Activated gamma-delta T cell treated with anti-CD3 and anti-CD28 coated beads, Interleukin-2, amount 50 U/mL, for 16 hours (primary cell): ENCODE data around the gene SLC48A1.

ENCODE experiments used
- DNase-seq: peaks from one replicate; pipeline ENCODE4 v3.0.0-alpha.2; 2020; ENCODE audit warnings: low read depth

The SLC48A1 gene

DNA sequence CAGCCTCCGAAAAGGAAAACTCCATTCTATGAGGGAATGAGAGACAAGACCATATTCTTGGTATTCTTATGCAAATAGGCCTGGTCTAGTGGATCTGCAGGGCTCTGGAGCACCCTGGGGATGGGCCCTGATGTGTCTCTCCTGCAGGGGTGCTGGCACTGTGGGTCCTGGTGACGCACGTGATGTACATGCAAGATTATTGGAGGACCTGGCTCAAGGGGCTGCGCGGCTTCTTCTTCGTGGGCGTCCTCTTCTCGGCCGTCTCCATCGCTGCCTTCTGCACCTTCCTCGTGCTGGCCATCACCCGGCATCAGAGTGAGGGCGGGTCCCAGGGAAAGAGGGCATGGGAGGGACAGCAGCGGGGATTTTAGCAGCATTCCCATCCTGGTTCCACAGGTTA lies 5.8 kb downstream of the SLC48A1 start:
- no peak for DNase-seq

DNA sequence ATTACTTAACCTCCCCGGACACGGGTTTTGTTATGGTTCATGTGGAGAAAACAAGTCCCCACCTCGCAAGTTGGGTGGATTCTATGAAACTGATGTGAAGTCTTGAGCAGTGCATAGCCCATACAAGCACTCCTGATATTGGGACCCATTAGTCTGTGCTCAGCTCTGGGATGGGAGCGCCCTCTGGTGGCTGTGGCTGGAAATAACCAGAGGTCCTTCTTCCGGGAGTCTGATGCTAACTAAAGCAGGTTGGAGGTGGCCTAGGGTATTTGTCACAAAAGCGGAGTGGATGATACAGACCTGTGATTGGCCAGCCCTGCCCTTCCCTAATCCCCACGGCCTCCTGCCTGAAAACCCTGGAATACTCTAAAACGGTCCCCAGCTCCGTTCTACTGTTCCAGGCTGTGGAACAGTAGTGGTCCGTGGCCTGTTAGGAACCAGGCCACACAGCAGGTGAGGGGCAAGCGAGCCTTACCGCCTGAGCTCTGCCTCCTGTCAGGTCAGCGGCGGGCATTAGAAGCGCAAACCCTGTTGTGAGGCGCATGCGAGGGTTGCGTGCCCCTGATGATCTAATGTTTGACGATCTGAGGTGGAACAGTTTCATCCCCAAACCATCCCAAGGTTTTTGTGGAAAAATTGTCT lies 6.4 kb downstream of the SLC48A1 start:
- DNase-seq, result peak; percentile 93

DNA sequence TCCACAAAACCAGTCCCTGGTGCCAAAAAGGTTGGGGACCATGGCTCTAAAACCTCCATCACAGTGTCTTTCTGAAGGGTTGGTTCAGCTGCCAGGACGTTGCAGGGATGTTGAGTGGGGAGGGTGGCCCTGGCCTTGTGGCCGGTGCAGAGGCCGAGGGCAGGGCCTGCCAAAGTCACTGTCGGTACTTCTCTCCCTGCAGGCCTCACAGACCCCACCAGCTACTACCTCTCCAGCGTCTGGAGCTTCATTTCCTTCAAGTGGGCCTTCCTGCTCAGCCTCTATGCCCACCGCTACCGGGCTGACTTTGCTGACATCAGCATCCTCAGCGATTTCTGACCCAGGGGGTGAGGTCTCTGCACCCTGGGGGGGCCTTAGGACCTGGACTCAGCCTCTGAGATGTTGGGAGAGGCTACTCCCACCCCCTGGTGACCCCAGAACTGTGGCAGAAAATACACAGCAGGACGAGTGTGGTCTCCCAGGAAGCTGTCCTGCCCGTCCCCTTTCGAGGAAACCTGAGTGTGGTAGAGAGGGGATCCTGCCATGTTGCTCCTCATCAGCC lies 7.0 kb downstream of the SLC48A1 start:
- no peak for DNase-seq

DNA sequence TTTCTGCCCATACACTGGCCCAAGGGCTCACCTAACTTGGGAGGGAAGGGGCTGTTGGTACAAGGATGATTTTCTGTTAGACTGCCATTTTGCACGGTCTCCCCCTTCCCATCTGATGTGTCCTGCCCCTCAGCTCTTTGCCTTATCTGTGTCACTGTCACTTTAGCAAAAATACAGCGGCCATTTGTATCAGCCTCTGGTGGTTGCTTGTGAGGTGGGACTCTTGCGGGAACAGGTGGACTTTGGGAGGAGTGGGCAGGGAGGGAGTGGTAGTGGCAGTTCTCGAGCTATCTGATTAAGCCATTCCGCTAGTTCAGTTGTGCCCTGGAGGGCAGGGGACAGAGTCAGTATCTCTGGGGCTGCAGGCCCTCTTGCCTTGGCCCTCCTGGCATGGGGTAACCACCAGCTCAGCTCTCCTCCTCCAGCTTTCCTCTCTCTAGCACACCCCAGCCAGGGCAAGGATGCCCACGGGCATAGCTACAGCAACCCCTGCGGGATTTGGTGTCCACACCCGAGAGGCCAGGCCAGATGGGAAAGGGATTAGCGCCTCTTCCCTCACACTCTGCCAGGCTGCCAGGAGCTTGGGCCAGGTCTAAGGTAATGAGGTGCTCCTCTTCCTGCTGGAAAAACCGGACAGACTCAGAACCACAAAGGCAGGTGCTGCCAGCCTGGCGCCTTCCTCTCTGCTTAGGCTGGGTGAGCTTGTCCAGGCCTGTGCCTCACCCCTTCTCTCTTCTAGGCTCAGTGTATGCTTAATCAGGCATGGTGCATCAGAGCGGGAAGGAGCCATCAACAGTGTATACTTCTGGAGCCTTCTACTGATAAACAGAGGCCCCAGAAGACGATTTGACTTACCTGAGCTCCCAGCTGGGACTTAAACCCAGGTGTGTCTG lies 8.7 kb downstream of the SLC48A1 start:
- DNase-seq, result no peak

DNA sequence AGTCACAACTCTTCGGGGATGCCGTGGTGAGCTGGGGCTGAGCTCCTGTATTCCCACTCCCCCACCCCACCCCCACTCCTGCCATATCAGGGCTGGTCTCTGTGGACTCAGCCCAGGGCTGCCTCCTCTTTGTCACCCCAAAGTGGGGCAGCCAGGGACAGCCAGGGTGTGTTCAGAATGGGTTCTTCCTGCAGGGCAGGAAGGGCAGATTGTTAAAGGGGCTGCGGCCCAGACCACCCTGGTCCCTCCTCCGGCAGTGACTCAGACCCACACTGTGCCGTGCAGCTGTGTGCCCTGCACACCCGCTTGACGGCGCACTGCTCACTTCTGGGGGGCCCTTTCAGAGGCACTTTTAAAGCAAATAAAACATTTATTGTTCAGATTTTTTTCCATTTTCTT lies 9.3 kb downstream of the SLC48A1 start:
- no peak for DNase-seq

DNA sequence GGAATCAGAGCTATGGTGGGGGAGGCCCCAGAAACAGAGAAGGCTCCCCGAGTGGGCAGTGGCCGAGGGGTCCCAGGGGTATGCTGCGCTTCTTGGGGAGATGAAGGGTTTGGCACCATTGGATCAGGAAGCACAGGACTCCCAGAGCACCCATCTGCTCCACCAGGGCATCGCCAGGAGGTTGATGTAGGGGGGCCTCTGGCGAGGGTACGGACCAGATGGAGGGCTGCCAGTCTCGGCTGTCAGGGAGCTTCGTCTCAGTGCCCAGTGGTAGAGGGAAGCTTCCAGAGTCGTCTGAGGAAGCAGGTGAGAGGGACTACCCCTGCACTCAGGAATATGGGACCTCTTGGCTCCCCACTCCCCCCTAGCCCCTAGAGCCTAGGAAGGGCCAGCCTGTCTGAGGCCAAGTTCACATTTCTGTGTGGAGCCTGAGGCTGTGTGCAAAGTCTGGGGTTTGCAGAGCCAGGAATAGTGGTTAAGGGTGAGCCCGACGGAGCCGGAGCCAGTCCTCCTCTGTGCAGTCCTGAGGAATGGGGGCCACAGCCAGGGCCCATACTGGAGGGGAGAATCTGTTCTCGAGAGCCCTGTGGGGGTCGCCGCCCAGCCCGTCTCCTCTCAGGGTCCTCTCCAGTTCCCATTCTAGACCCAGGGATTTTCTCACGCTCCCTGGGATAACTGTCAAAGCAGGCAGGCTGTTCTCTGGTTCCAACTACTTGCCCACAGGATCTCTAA lies 10.2 kb downstream of the SLC48A1 start:
- no peak for DNase-seq

DNA sequence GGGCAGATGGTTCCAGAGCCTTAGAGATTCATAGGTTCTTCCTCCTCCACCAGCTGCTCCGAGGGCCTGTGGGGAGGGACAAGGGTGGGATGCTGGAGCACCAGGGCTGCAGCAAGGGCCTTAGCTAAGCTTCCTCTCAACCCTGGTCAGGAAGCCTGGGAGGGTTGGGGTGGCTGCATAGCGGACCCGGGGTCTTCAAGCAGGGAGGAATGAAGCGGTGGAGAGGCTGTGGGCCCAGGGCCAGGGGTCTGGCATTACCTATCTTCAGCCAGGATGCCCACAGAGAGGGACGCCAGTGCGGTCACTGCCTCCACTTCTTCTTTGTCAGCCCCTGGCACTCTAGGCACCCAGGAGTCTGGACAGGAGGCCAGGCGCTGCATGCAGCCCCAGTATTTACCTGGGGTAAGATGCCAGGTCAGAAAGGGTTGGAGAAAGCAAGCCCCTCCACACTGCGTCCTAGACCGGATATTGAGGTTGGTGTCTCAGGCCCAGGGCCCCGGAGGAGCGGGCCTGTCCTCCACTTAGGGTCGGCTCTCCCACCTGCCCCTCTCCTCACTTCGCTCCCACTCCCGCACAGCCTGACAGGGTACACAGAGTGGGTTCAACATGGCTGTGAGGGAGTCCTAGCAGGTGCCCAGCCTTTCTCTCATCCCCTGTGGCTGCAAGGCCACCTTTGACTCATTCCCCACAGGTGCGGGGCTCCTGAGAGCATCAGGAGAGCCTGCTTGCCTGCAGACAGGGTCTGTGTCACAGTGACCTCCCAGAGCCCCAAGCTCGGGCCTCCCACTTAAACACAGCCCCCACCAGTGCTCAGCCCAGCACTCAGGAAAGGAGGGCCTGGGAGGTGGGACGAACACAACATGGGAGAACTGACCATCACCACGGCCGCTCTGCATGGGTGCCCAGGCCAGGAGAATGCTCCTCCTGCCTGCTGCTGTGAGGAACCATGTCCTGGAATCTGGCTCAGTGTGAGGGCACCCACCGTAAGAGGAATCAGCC lies 11.1 kb downstream of the SLC48A1 start:
- DNase-seq, result no peak

DNA sequence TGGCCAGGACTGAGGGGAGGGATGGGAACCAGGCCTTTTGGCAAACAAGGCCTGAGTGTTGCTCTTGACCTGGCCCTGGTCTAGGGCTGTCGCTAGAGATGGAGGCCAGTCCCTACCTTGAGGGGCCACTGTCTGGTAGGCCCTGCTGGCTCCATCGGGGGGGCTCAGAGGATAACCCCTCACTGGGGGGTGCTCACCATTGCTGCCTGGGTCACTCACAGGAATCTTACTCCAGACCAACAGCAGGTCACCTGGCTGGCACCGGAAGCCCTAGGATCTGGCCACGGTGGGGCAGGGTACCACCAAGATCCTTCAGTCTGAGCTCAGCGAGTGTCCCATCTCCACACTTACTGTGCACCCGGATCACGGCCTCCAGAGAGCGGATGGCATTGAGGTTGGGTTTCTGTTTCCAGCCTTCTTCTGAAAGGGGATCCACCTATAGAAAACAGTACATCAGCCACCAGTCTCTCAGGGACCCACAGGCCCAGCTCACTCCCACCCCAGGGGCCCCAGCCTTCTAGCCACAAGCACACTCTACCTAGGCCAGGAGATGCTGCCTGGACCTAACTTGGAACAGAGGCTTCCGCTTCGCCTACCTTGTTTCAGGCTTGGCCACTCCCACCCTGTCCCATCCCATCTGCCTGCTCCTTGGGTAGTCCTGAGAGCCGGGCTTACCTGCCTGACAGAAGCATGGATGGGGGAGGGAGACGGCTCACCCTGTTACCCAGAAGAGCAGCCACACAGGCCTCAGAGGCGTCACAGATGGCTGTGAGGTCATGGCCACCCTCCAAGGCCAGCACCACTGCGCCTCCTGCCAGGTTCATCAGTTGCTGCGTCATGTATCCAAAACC lies 12.2 kb downstream of the SLC48A1 start:
- DNase-seq, result no peak

DNA sequence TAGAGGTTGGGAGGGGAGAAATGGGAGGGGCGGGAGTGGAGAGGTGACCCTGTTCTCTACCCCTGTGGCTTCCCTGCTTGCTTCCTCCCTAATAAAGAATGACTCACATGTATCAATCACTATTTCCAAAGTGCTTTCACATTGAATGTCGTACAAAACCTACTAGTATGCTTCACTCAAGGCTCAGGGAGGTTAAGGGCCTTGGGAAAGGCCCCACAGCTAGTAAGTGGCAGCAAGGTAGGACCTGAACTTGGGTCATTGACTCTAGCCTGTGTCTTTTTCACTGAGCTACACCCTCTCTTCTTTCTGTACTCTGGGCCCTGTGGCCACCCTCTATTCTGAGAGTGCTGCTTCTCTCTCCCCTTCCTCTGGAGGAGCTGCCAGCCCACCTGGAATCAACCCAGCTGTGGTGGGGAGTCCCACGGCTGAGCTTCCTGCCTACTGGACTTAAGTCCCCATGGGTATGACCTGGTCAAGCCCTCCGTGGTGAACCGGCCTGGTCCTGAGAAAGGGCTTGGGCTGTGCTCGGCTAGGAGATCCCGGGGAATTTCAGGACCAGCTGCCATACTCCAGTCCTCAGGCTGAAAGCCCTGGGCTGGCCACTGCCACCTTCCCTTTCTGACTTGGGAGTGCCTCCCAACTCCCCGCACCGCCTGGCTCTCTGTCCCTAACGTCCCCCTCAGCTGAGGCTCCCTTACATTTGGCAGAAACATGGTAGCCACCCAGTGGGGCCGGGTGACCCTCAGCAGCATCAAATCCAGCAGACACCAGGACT lies 13.0 kb downstream of the SLC48A1 start:
- no peak for DNase-seq

DNA sequence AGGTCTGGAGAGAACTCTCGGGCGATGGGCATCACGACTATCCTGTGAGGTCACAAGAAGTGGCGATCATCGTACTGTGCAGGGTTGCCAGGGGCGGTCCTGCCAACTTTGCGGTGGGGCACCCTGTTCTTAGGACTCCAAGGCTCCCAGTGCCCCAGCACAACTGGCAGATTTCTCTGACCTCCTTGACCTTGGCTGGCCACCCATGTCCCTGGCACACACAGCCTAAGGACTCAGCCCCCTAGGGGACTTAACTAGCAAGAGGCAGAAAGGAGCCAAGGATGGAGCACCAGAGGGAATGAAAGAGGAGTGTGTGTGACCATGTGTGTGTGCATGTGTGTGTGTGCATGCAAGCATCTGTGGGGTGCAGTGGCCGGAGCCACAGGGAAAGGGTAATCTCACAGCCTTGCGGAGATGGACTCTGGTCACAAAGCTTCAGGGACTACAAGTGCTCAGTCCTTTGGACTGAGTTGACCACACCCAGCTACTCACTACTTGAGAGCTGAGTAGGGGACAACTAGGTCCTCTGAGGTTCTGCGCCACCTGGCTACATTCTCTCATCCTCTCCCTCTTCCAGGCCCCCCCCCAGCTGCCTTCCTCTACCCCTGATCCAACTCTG lies 13.7 kb downstream of the SLC48A1 start:
- no peak for DNase-seq

DNA sequence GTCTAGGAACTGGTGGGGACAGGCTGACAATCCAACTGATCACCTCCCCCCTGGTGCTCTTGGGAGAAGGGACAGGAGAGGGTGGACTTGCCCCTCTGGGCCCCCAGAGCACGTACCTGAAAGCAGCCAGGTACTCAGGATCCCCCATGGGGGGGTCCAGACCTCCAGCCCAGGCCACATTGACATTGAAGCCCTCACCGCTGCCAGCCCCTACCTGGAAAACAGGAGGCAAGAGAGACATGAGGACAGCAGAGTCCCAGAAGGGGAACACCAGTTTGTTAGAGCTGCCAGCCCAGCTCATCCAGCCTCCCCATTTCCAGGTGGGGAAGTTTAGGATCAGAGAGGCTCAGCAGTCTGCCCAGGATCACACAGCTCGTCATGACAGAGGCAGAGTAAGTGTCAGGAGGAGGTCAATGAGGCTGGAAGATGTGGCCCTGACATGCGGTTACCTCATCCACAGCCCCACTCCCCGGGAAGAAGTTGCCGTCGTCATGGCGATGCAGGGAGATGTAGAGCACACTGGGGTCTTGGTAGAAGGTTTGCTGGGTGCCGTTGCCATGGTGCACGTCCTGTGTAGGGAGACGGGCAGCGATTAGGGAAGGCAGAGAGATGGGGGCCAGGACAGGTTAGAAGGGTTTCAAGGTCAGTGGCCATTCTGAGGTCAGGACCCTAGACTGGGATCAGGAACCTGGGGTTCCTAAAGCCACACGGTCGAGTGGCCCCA lies 14.7 kb downstream of the SLC48A1 start:
- DNase-seq, result no peak

DNA sequence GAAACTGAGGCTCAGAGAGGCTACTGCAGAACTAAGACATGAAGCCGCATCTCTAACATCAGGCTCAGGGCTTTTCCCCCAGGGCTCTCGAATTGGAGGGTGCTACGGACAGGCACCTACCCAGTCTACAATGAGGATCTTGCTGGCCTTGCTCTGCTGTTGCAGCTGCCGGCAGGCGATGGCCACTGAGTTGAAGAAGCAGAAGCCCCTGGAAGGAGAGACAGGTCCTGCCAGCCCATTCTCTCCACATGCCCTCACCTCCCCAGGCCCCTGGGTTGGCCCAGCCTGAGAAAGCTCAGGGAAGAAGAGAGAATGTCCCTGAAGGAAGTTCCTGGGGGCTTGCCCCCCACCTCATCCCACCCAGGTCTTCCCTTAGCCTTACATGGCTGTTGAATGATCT lies 16.1 kb downstream of the SLC48A1 start:
- no peak for DNase-seq

DNA sequence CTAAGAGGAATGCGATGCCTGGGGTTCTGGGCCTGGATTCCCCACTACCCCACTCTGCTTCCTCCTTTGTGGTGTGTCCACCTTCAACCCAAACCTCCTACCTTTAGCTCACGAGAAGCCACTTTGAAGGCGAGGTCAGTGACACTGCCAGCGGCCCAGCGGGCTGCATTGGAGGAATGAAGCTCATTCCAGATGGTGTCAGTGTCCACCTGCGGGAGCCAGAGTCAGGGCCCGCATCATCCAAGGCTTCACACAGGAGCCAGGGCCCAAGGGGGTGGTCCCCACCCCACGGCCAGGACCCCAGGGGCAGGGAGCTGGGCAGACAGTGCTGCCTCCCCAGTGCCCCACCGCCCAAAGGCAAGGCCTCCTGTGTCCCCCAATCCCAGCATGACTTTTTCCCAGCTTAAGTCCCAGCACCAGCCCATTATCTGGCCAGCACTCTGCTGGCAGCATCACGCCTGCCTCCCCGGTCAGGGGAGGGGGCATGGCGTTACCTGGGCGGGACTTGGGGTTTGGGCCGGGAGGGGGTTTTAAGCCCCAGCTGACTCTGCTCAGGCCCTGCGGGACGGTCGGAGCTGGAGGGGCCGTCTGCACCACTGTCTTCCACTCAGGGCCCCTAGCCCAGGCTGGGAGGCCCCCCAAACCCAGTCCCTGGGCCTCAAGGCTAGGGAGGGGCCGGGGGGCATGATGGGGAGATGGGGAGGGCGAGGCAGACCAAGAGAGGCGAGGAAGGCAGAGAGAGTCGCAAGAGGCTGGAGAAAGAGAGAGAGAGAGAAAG lies 16.9 kb downstream of the SLC48A1 start:
- DNase-seq, result no peak

DNA sequence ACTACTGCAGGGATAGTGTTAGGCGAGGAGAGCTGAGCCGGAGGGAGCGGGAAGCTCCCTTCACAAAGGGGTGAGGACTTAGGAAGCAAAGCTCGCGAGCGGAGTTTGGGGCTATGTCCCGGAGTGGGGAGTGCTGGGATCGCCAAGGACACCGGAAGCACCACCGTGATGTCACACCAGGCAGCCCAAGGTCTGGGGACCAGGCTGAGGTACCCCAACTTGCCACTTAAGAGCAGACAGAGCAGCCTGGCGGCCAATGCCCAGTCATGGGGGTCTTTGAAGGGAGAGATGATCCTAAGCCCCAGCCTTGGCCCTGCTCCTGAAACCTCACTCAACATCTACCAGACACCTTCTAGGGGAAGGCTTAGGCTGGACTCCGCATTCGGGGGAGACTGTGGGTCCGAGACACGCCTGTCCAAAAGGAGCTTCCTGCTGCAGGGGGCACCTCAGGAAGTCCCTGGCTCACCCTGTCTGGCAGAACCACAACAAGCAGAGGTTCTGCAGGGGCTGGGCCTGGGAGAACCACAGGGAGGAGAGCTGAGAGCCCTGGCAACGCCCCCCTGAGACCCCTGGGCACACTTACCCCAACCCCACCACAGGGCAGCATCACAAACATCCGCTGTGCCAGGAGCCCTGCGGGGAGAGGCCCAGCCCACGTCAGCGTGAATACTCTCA lies 17.8 kb downstream of the SLC48A1 start:
- DNase-seq, result no peak

DNA sequence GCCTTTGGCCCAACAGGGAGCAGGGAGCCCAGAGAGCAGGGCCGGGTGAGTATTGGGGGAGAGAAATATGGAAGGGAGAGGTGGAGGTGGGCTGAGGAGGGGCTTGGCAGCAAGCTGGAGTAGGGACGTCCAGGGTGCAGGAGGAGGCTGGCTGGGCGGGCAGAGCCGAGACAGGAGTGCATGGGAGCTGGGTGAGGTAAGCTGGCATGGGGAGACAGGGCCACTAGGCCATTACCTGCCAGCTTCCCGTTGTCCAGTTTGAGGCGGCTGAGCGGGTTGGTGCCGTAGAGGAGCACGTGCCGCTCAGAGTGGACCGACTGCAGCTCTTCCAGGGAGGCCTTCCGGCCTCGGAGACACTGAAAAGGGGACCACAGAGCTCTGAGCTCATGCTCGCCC lies 18.3 kb downstream of the SLC48A1 start:
- no peak for DNase-seq

DNA sequence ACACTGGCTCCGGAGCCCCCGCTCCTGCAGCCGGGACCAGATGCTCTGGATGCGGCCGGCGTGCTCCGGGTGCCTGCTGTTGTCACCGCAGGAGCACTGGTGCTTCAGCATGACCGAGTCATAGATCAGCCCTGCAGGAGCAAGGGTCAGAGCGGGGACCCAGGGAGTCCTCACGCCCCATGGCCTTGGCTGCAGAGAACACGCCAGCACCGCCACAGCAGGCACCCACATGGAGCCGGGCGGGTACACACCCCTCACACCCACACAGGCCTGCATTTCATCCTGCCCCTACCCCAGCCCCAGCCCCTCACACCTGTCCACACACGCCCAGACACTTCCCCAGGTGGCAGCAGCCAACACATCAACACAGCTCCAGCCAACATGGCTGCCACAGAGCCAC lies 18.8 kb downstream of the SLC48A1 start:
- no peak for DNase-seq

DNA sequence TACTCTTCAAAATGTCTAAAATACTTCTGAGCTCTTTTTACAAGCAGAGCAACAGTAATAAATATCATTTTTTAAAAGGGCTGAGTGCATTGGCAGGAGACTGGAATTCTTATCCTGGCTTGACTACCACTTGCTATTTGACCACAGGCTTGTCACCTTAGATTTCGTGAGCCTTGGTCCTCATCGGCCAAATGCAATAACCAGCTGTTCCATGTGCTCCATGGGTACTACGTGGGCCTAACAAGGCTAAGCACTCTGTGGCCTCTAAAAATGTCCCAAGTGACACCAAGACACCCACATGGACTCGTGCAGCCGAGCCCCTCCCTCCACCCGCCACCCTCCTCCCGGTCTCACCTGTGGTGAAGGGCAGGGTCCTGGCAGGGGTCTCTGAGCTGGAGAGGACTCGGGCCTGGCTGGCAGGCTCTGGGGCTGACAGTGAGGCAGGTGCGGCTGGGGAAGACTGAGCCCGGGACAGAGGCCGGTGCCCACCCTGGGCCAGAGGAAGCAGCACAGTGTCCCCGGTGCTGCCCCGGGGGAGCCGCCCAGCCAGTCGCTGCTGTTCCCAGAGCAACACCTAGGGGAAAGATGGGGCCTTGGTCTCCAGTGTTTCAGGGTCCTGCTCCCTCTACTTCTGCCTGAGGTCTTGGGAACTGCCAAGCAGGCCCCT lies 20.1 kb downstream of the SLC48A1 start:
- DNase-seq, result no peak
